ENCODE results near the gene RBL1.
A peak's percentile ranks its signal among the peaks of the same experiment; 100 is the strongest.

RBL1 gene

DNA sequence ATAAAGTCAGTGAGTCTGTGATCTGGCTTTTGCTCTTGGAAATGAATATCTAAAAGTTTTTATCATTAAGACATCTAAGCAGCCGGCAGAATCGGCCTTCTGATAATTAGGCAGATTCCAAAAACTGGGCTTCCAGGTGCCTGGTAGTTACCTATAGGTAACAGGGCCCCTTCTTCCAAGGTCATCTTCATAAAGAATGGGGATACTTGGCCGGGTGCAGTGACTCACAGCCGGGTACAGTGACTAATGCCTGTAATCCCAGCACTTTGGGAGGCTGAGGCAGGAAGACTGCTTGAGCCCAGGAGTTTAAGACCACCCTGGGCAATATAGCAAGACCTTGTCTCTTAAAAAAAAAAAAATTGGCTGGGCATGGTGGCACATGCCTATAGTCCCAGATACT is 12.9 kb upstream of the RBL1 start:
- H3K4me3 ChIP-seq (replicated peaks; ENCODE audit: low read depth, low read length), result no peak overlapping the region
- no peak for DNase-seq (ENCODE audit: low read depth)
- TF ChIP-seq CTCF (IDR thresholded peaks at IDR 0.05; ENCODE audit: low read length, missing control alignments), result no peak

- no peak overlapping the region for H3K4me3 ChIP-seq (replicated peaks; ENCODE audit: low read depth, low read length)
- no peak for DNase-seq (ENCODE audit: low read depth)
- TF ChIP-seq CTCF (IDR thresholded peaks at IDR 0.05; ENCODE audit: low read length, missing control alignments), result no peak
Measured at GRCh38 chr20:37102571-37102970, 6.8 kb upstream of the RBL1 start.

GRCh38 chr20:37096415-37097041 is 731 bp upstream of the RBL1 start:
- TF ChIP-seq CTCF (IDR thresholded peaks at IDR 0.05; ENCODE audit: low read length, missing control alignments), result no peak

DNA sequence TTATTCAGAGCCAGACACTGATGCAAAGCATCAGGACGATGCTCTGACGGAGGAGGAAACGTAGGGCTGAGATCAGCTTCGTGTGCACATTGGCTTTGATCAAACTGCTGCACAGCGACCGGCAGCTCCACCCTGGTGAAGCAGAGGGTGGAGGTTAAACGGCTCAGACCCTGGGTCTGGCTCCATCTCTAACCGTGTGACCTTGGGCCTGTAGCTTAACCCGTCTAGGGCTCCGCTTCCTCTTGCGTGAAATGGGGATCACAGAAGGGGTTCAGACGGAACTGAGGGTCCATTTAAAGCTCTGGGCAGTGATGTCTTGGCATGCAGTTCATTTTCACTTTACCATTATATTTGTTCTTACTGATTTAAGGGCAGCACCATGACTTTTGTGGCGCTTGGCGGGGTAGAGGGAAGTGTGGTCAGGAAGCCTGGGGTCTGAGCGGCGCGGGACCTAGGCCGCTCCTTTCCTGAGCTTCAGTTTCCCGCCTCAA is 644 bp downstream of the RBL1 start:
- H3K4me3 ChIP-seq (replicated peaks; ENCODE audit: low read depth, low read length), result peak overlapping the region; percentile 77
- no peak for TF ChIP-seq CTCF (IDR thresholded peaks at IDR 0.05; ENCODE audit: low read length, missing control alignments)
- peak; percentile 5 for DNase-seq (ENCODE audit: low read depth)

More at GRCh38 chr20:37096415-37097041, 731 bp upstream of the RBL1 start:
- DNase-seq (ENCODE audit: low read depth), result no peak
- no peak overlapping the region for H3K4me3 ChIP-seq (replicated peaks; ENCODE audit: low read depth, low read length)

DNA sequence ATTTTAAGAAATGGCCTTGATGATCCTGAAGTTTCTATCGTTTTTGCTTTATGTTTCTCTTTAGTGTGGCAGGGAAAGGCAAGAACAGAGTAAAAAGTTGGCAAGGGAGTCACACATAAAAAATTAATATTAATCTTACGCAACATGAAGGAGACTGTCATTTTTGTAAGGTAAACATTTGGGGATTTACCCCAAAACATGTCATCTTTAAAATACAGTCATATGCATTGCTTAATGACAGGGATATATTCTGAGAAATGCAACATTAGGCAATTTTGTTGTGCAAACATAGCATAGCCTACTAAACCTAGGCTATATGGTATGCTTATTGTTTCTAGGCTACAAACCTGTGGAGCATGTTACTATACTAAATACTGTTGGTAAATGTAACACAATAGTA is 5.4 kb downstream of the RBL1 start:
- no peak for TF ChIP-seq CTCF (IDR thresholded peaks at IDR 0.05; ENCODE audit: low read length, missing control alignments)
- DNase-seq (ENCODE audit: low read depth), result no peak
- no peak overlapping the region for H3K4me3 ChIP-seq (replicated peaks; ENCODE audit: low read depth, low read length)

GRCh38 chr20:37081717-37082289 is 14.0 kb downstream of the RBL1 start:
- DNase-seq (ENCODE audit: low read depth), result no peak

More at GRCh38 chr20:37081717-37082289, 14.0 kb downstream of the RBL1 start:
- no peak overlapping the region for H3K4me3 ChIP-seq (replicated peaks; ENCODE audit: low read depth, low read length)
- TF ChIP-seq CTCF (IDR thresholded peaks at IDR 0.05; ENCODE audit: low read length, missing control alignments), result peak; percentile 55

All from fibroblast of pulmonary artery (primary cell).